GM23248 (cell line): Measurements from ENCODE around the gene SEL1L. TPM values are rescaled to one million over a fixed set of nuclear protein-coding genes. Genes with fewer than 3 reads are reported as not detected.

Source experiments
- DNase-seq: peaks from one replicate; pipeline ENCODE4 v3.0.0-alpha.2; 2015
- H2AFZ ChIP-seq: fragments of 200-600 bp; sonication (generic); 2 replicates; pipeline ENCODE4 v1.6.1; 2016; ENCODE audit warnings: antibody characterized with exemption
- H3F3A ChIP-seq: fragments of 200-600 bp; sonication (generic); 2 replicates; pipeline ENCODE4 v1.6.1; 2016; ENCODE audit warnings: mild to moderate bottlenecking, antibody characterized with exemption, mixed run types; ENCODE audit not compliant: insufficient read depth
- H3K27ac ChIP-seq: fragments of 200-600 bp; sonication (generic); 2 replicates; pipeline ENCODE4 v1.5.1; 2016; ENCODE audit warnings: mild to moderate bottlenecking
- H3K27me3 ChIP-seq: fragments of 200-600 bp; sonication (generic); replicated peaks from 2 replicates; pipeline ENCODE4 v1.6.1; 2016; ENCODE audit warnings: mild to moderate bottlenecking; ENCODE audit not compliant: insufficient read depth
- H3K36me3 ChIP-seq: fragments of 200-600 bp; sonication (generic); 2 replicates; pipeline ENCODE4 v1.6.1; 2016; ENCODE audit warnings: low read depth, mild to moderate bottlenecking
- H3K4me1 ChIP-seq: fragments of 200-600 bp; sonication (generic); 2 replicates; pipeline ENCODE4 v1.6.1; 2016; ENCODE audit warnings: mild to moderate bottlenecking; ENCODE audit not compliant: insufficient read depth
- H3K4me2 ChIP-seq: fragments of 200-600 bp; sonication (generic); one replicate; pipeline ENCODE4 v1.6.1; 2016; ENCODE audit warnings: mild to moderate bottlenecking; ENCODE audit not compliant: unreplicated experiment
- H3K4me3 ChIP-seq: fragments of 200-600 bp; sonication (generic); 2 replicates; pipeline ENCODE4 v1.5.1; 2016; ENCODE audit warnings: mild to moderate bottlenecking
- H3K79me2 ChIP-seq: fragments of 200-600 bp; sonication (generic); 2 replicates; pipeline ENCODE4 v1.6.1; 2016; ENCODE audit warnings: mild to moderate bottlenecking; ENCODE audit not compliant: insufficient read depth
- H3K9ac ChIP-seq: fragments of 200-600 bp; sonication (generic); 2 replicates; pipeline ENCODE4 v1.6.1; 2016; ENCODE audit warnings: mild to moderate bottlenecking
- H3K9me2 ChIP-seq: fragments of 200-600 bp; sonication (generic); 2 replicates; pipeline ENCODE4 v1.6.1; 2016; ENCODE audit warnings: mixed run types, mild to moderate bottlenecking, moderate library complexity; ENCODE audit not compliant: insufficient read depth
- H3K9me3 ChIP-seq: fragments of 200-600 bp; sonication (generic); one replicate; pipeline ENCODE4 v1.6.1; 2017; ENCODE audit warnings: low read depth
- H4K20me1 ChIP-seq: fragments of 200-600 bp; sonication (generic); 2 replicates; pipeline ENCODE4 v1.6.0; 2016; ENCODE audit not compliant: insufficient read depth
- EZH2 ChIP-seq: fragments of 200-600 bp; sonication (generic); IDR thresholded peaks from 2 replicates; pipeline ENCODE4 v1.6.1; 2018; ENCODE audit warnings: antibody characterized with exemption, mild to moderate bottlenecking; ENCODE audit not compliant: insufficient read depth, poor library complexity, severe bottlenecking
- EZH2phosphoT487 ChIP-seq: fragments of 200-600 bp; sonication (generic); IDR thresholded peaks from 2 replicates; pipeline ENCODE4 v1.6.1; 2018; ENCODE audit warnings: antibody characterized with exemption, moderate library complexity, mild to moderate bottlenecking, low read depth; ENCODE audit not compliant: insufficient read depth
- WGBS, 2 experiments: methylation state at CpG; one replicate each; pipeline ENCODE4 v1.1.6; 2015 to 2017; ENCODE audit warnings: low lambda C conversion rate in 2 of 2, low coverage in 1 of 2; ENCODE audit errors: missing lambda C conversion rate in 2 of 2; 5-methylcytosine and 5-hydroxymethylcytosine counted together
- in situ Hi-C: fragments of 300-500 bp; cut with MboI; formaldehyde crosslinking; loops from 2 replicates; pipeline ENCODE4 v1.15.0; 2020
- polyA plus RNA-seq: library from polyadenylated mRNA; unstranded; fragments of >200 nt; fragmentation: Nextera tagmentation; extraction: Ambion mirVana; gene quantifications from 2 replicates; pipeline ENCODE4 v1.2.1, GENCODE V29; 2016
- total RNA-seq: library from RNA; depleted of rRNA; stranded (reverse); fragments of >200 nt; shearing (Covaris generic); gene quantifications from 2 replicates; pipeline ENCODE4 v1.2.3, GENCODE V29; 2014

The SEL1L gene
- total and polyA plus RNA-seq, 2 experiments from 2014 or later, result 49.4 to 69.2 TPM

GRCh38 chr14:81504864-81505263 is 28.8 kb downstream of the SEL1L start:
- H3K4me1 ChIP-seq, result peaks cover 8% of the 10 kb centered on the region; the same call in 1 of the 2 replicates
- H3K27me3 ChIP-seq, result no peaks in the 10 kb centered on the region
- H3K9me2 ChIP-seq, result no peaks in the 10 kb centered on the region
- peaks cover 31% of the 10 kb centered on the region for H3K79me2 ChIP-seq
- DNase-seq, result no peak
- no peak overlapping the region for H3K4me3 ChIP-seq
- no peaks in the 10 kb centered on the region for H3F3A ChIP-seq
- H3K9me3 ChIP-seq, result no peaks in the 10 kb centered on the region
- H3K36me3 ChIP-seq, result peaks cover 58% of the 10 kb centered on the region
- H3K27ac ChIP-seq, result no peak overlapping the region
- no peaks in the 10 kb centered on the region for H4K20me1 ChIP-seq
- WGBS, 2 experiments, result 98 to 100% methylated on average over 2 of the region's 2 CpGs
- in situ Hi-C loops, result no loop called here
- H3K9ac ChIP-seq, result no peak overlapping the region
- no peak overlapping the region for H3K4me2 ChIP-seq
- H2AFZ ChIP-seq, result no peak overlapping the region
- TF ChIP-seq EZH2 (no peak), EZH2phosphoT487 (no peak)

DNA sequence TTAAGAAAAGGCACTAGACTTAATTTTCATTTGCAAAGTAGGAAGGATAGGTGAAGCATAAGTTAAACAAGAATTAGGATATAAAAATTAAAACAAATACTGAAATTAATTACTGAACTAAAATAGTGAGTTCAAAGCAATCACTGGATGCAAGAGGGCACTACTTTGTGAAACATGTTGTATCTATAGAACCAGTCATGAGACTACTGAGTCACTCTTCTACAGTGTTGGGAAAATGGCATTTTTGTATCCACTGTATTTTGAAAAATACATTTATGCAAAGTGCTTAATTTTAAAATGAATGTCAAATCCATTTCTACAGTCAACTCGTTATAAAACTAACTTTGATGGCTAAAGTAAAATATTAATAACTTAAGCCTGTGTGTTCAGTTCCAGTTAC is 47.9 kb downstream of the SEL1L start:
- Histone ChIP-seq H3K27me3 (no peaks in the 10 kb centered on the region), H3K4me2 (no peak overlapping the region), H3K27ac (no peak overlapping the region), H2AFZ (no peak overlapping the region), H3K9me3 (no peaks in the 10 kb centered on the region), H3K79me2 (no peaks in the 10 kb centered on the region), H3K9me2 (no peaks in the 10 kb centered on the region), H3K4me1 (no peaks in the 10 kb centered on the region), H3K4me3 (no peak overlapping the region), H4K20me1 (no peaks in the 10 kb centered on the region), H3K36me3 (peaks cover 66% of the 10 kb centered on the region), H3K9ac (no peak overlapping the region), H3F3A (no peaks in the 10 kb centered on the region; the same call in 1 of the 2 replicates)
- WGBS, 2 experiments, result 91 to 93% methylated on average over 1 of the region's 1 CpG
- in situ Hi-C loops, result no loop called here
- TF ChIP-seq EZH2 (no peak), EZH2phosphoT487 (no peak)
- DNase-seq, result no peak

DNA sequence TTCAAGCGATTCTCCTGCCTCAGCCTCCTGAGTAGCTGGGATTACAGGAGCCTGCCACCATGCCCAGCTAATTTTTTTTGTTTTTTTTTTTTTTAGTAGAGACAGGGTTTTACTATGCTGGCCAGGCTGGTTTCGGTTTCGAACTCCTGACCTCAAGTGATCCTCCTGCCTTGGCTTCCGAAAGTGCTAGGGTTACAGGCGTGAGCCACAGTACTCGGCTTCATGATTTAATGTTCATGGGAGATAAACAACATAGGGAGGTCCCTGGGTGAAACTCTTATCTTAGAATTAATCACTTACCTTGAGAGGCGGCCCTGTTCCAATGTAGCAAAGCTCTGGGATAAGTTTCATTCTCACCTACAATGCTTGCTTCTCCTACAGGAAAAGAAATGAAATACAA is 48.3 kb downstream of the SEL1L start:
- H3K9me2 ChIP-seq, result no peaks in the 10 kb centered on the region
- DNase-seq, result no peak
- H3K9ac ChIP-seq, result no peak overlapping the region
- no peaks in the 10 kb centered on the region for H3K79me2 ChIP-seq
- no peaks in the 10 kb centered on the region for H3K9me3 ChIP-seq
- in situ Hi-C loops, result no loop called here
- H3K4me2 ChIP-seq, result no peak overlapping the region
- TF ChIP-seq EZH2, result no peak
- TF ChIP-seq EZH2phosphoT487, result no peak
- no peaks in the 10 kb centered on the region; the same call in 1 of the 2 replicates for H3F3A ChIP-seq
- no peak overlapping the region for H2AFZ ChIP-seq
- no peaks in the 10 kb centered on the region for H4K20me1 ChIP-seq
- WGBS, 2 experiments, result 95 to 98% methylated on average over 7 of the region's 7 CpGs
- H3K27me3 ChIP-seq, result no peaks in the 10 kb centered on the region
- peaks cover 66% of the 10 kb centered on the region for H3K36me3 ChIP-seq
- no peak overlapping the region for H3K27ac ChIP-seq
- H3K4me1 ChIP-seq, result no peaks in the 10 kb centered on the region
- no peak overlapping the region for H3K4me3 ChIP-seq

DNA sequence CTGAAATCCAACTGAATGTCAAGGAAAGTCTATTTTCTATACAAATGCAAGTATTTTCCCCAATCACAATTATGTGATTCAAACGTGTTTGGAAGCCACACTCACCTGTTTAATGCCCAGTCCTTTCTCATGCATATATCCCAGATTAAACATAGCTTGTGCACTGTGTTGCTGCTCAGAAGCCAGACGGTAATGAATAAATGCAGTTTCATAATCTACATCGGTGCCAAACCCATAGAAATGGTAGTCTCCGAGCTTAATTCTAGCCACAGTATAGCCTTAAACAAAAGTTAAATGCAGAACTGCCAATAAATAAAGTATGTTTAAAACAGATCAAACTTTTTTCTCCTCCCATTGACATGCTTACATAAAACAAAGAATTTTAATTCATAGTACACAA is 49.5 kb downstream of the SEL1L start:
- Histone ChIP-seq H3K4me3 (no peak overlapping the region), H3K27me3 (no peaks in the 10 kb centered on the region), H3K4me1 (no peaks in the 10 kb centered on the region), H3K9me3 (no peaks in the 10 kb centered on the region), H3F3A (no peaks in the 10 kb centered on the region; the same call in 1 of the 2 replicates), H3K9ac (no peak overlapping the region), H3K4me2 (no peak overlapping the region), H3K36me3 (peaks cover 65% of the 10 kb centered on the region), H3K79me2 (no peaks in the 10 kb centered on the region), H3K27ac (no peak overlapping the region), H4K20me1 (no peaks in the 10 kb centered on the region), H3K9me2 (no peaks in the 10 kb centered on the region), H2AFZ (no peak overlapping the region)
- DNase-seq, result no peak
- in situ Hi-C loops, result no loop called here
- 99% methylated on average over 4 of the region's 4 CpGs for WGBS, 2 experiments
- TF ChIP-seq EZH2 (no peak), EZH2phosphoT487 (no peak)

- Histone ChIP-seq H3K4me1 (no peaks in the 10 kb centered on the region), H3K4me2 (no peak overlapping the region), H3K36me3 (peaks cover 64% of the 10 kb centered on the region), H2AFZ (no peak overlapping the region), H3K4me3 (no peak overlapping the region), H3F3A (no peaks in the 10 kb centered on the region), H3K9me2 (no peaks in the 10 kb centered on the region), H3K27me3 (no peaks in the 10 kb centered on the region), H3K79me2 (no peaks in the 10 kb centered on the region), H4K20me1 (no peaks in the 10 kb centered on the region), H3K9ac (no peak overlapping the region), H3K27ac (no peak overlapping the region), H3K9me3 (no peaks in the 10 kb centered on the region)
- in situ Hi-C loops, result no loop called here
- 95 to 96% methylated on average over 5 of the region's 5 CpGs for WGBS, 2 experiments
- no peak for DNase-seq
- TF ChIP-seq EZH2, result no peak
- no peak for TF ChIP-seq EZH2phosphoT487
These were observed 52.9 kb downstream of the SEL1L start for GRCh38 chr14:81480741-81481140.
